Activated CD8-positive, alpha-beta memory T cell treated with anti-CD3 and anti-CD28 coated beads for 36 hours (primary cell): ENCODE results near the gene KLF1. TPM values are rescaled to one million over a fixed set of nuclear protein-coding genes. Genes with fewer than 3 reads are reported as not detected.

ENCODE experiments used
- CTCF ChIA-PET: fragments of 350-600 bp; sonication (Branson Sonifier 250); formaldehyde crosslinking; loops from one replicate; lab custom pipeline; 2021; ENCODE audit warnings: antibody characterized with exemption; lab: Charles Lee
- POLR2A ChIA-PET: fragments of 350-600 bp; sonication (Branson Sonifier 250); formaldehyde crosslinking; loops from one replicate; lab custom pipeline; 2021; ENCODE audit warnings: antibody characterized with exemption; lab: Charles Lee
- total RNA-seq, 2 experiments: library from RNA; stranded (reverse); gene quantifications; one replicate each; pipeline ENCODE4 v1.2.3, GENCODE V29; 2021

KLF1 gene
- under 1 TPM; 0.69 to 0.84 TPM for total RNA-seq

DNA sequence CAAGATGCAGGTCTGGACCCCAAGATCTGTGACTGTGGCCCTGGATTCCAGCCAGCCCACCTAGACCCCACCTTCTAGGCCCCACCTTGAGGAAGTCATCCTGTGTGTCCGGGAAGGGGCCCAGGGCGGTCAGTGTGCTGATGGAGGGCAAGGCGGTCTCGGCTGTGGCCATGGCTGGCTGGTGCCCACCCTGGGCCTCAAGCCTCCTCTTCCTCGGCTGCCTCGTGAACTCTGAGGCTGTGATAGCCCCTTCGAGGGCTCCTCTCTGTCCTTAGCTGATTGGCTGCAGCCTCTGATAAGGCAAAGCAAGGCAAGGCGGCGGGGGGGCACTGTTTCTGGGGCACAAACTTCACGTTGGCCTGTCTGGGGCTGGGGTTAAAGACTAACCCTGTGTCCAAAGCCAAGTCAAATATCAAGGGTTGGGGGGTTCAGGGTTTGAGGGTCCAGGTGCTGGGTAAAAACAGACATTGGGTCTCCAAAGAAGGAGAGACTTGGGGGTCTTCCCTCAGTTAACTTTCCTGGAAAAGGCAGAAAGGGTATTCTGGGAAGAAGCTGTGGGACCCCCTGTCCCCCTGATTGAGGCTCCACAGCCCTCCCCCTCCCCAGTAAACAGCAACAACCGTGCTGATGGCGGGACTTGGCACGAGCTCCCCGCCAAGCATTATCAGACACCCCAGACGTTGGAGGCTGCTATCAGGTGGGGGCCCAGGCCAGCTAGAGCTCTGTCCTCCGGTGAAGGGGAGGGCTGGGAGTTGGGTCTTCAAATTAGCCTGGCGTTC, at the start of gene KLF1:
Gene KLF1, minus strand, starts transcription at position 233 of the 779 bp plus-strand sequence. Its CDS starts 61 bp downstream, at position 172.
- POLR2A ChIA-PET, result no interaction called here

GRCh38 chr19:12936582-12936981, 49.6 kb upstream of the KLF1 start:
- ChIA-PET CTCF (interaction anchor here (1.8 kb wide), 1 partner anchor 29 kb away, joined by 9 read pairs; no protein-coding TSS in a partner anchor), POLR2A (interaction anchor here (1.0 kb wide), 1 partner anchor 10 kb away, joined by 4 read pairs; no protein-coding TSS in a partner anchor)

More for the DNA sequence above, at the start of gene KLF1:
- CTCF ChIA-PET, result interaction anchor here (4.2 kb wide), 1 partner anchor 78 kb away, joined by 35 read pairs; no protein-coding TSS in a partner anchor

DNA sequence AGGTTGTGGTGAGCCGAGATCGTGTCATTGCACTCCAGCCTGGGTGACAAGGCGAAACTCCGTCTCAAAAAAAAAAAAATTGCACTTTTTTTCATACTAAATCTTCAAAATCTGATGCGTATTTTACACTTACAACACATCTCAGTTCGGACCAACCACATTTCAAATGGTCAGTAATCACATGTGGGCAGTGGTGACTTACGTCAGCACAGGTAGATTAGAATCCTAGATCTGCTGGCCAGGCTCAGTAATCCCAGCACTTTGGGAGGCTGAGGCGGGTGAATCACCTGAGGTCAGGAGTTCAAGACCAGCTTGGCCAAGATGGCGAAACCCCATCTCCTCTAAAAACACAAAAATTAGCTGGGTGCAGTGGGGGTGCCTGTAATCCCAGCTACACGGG, 48.1 kb upstream of the KLF1 start:
- POLR2A ChIA-PET, result no interaction called here
- CTCF ChIA-PET, result interaction anchor here (0.7 kb wide), 1 partner anchor 14 kb away, joined by 5 read pairs; no protein-coding TSS in a partner anchor

GRCh38 chr19:12933287-12934072, 46.5 kb upstream of the KLF1 start, which contains the start of gene FARSA:
TSS of gene FARSA (minus strand) at chr19:12933711. CDS start at chr19:12933696, 15 bp downstream.
- CTCF ChIA-PET, result interaction anchor here (0.8 to 3.4 kb wide), 6 partner anchors 13 to 48 kb away, joined by 3 to 11 read pairs (median 3); partner anchors contain the start of gene RAD23A
- POLR2A ChIA-PET, result interaction anchor here (0.6 to 1.5 kb wide), 7 partner anchors 15 to 532 kb away, joined by 3 to 9 read pairs (median 4); partner anchors contain the start of genes GCDH, SYCE2 and ZNF799

GRCh38 chr19:12932392-12933286, 45.6 kb upstream of the KLF1 start:
- ChIA-PET POLR2A (interaction anchor here (0.6 to 1.5 kb wide), 8 partner anchors 14 to 48 kb away, joined by 3 to 9 read pairs (median 6); partner anchors contain the start of genes GCDH, RAD23A and SYCE2), CTCF (interaction anchor here (1.3 to 3.4 kb wide), 6 partner anchors 12 to 47 kb away, joined by 3 to 11 read pairs (median 4); partner anchors contain the start of gene RAD23A)

DNA sequence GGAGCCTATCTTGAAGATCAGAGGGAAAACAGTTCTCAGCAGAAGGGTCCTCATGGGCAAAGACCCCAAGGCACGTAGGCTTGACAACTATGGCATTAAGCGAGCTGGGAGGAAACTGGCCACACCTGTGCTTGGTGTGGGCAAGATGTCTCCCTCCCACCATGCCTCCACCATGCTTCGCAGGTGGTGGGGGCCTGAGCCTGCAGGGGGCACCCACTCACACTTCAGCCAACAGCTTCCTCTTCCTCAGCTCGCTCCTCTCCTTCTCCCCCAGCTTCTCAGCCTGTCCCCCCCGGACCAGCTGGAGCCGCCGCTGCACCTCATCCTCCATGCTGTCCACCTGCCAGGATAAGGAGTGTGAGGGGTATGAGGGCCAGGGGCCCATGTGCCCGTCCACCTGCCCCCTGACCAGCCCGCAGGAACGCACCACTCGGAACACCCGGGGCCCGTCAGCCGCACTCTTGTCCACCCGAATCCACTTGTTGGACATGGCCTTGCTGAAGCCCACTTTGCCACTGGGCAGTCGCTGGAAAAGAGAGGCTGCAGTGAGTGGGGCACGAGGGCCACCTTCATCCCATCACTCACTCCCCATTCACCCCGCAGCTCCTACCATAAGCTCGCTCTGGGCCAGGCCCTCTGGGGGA, 43.1 kb upstream of the KLF1 start:
- ChIA-PET POLR2A (interaction anchor here (0.6 kb wide), 2 partner anchors 154 to 197 kb away, joined by 5 to 8 read pairs; no protein-coding TSS in a partner anchor), CTCF (no interaction called here)

DNA sequence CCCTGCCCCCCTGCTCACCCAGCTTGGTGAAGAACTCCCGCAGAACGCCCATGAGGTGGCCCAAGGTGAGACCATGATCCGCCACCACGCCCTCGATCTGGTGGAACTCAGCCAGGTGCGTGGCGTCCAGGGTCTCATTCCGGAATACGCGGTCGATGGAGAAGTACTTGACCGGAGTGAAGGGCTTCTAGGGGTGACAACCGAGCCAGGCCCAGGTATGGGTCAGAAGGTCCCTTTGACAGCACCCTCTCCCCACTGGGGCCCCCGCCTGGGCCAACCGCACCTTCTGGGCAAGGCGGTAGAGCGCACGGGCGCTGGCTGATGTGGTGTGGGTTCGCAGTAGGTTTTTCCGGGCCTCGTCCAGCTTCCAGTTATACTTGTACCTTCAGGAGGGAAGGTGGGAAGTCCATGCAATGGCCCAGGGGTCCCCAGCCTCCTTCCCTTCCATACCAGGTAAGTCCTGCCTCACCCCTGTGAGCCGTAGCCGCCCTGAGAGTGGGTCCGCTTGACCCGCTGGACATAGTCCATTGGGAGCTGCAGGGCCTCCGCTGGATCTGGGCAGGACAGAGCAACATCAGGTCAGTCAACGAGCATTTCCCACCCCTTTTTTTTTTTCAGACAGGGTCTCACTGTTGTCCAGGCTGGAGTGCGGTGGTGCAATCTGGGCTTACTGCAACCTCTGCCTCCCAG, 37.8 kb upstream of the KLF1 start:
- ChIA-PET CTCF (interaction anchor here (0.7 to 2.1 kb wide), 3 partner anchors 15 to 41 kb away, joined by 3 to 5 read pairs (median 3); no protein-coding TSS in a partner anchor), POLR2A (interaction anchor here (0.6 kb wide), 1 partner anchor 91 kb away, joined by 3 read pairs; no protein-coding TSS in a partner anchor)

GRCh38 chr19:12922959-12923358, 36.0 kb upstream of the KLF1 start:
- ChIA-PET POLR2A (no interaction called here), CTCF (no interaction called here)

DNA sequence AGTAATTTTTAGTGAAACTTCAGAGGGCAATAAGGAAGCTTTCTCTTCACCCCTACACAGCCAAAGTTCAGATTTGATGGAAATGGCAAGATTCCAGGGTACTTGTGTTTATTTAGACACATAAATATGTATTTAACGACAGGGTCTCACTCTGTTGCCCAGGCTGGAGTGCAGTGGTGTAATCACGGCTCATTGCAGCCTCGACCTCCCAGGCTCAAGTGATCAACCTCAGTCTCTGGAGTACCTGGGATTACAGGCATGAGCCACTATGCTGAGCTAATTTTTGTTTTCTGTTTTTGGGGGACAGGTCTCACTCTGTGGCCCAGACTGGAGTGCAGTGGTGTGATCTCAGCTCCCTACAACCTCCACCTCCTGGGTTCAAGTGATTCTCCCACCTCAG, 34.0 kb upstream of the KLF1 start:
- ChIA-PET CTCF (interaction anchor here (0.6 to 0.9 kb wide), 4 partner anchors 11 to 190 kb away, joined by 3 to 5 read pairs (median 4); no protein-coding TSS in a partner anchor), POLR2A (interaction anchor here (0.6 to 1.6 kb wide), 5 partner anchors 29 to 1978 kb away, joined by 4 to 6 read pairs (median 4); partner anchors contain the start of genes GCDH and GET3)

DNA sequence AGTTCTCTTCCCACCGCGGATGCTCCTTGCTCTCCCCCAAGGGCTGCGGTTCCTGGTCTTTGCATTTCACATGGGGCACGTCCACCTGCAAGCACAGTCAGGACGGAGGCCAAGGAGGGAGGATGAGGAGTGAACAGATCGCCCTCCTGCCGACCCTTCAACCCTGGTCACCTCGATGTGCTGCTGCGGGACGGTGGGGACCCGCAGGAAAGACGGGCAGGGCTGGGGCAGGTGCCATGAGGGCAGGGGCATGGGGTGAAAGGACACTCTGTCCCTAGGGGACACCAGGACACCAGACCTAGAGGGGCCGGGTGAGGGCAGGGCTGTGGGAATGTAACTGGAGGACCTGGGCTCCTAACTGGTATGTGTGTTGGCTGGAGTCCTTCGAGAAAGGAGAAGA, 31.3 kb upstream of the KLF1 start:
- ChIA-PET CTCF (no interaction called here), POLR2A (interaction anchor here (0.7 to 1.2 kb wide), 2 partner anchors 28 to 96 kb away, joined by 3 to 5 read pairs; partner anchors contain the start of gene GCDH)

DNA sequence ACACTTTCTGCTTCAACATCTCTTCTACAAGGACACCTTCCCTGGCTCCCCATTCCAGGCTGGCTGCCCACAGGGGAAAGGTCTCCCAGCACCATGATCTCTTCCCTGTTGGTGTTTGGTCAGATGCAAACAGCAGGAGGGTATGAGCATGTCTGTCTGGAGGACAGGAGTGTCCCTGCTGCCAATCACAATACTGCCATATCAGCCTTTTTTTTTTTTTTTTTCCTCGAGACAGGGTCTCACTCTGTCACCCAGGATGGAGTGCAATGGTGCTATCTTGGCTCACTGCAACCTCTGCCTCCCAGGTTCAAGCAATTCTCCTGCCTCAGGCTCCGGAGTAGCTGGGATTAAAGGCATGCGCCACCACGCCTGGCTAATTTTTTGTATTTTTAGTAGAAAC, 28.9 kb upstream of the KLF1 start:
- ChIA-PET POLR2A (interaction anchor here (0.6 kb wide), 1 partner anchor 30 kb away, joined by 3 read pairs; no protein-coding TSS in a partner anchor), CTCF (interaction anchor here (0.7 to 1.4 kb wide), 6 partner anchors 31 to 158 kb away, joined by 3 to 4 read pairs (median 3); no protein-coding TSS in a partner anchor)

DNA sequence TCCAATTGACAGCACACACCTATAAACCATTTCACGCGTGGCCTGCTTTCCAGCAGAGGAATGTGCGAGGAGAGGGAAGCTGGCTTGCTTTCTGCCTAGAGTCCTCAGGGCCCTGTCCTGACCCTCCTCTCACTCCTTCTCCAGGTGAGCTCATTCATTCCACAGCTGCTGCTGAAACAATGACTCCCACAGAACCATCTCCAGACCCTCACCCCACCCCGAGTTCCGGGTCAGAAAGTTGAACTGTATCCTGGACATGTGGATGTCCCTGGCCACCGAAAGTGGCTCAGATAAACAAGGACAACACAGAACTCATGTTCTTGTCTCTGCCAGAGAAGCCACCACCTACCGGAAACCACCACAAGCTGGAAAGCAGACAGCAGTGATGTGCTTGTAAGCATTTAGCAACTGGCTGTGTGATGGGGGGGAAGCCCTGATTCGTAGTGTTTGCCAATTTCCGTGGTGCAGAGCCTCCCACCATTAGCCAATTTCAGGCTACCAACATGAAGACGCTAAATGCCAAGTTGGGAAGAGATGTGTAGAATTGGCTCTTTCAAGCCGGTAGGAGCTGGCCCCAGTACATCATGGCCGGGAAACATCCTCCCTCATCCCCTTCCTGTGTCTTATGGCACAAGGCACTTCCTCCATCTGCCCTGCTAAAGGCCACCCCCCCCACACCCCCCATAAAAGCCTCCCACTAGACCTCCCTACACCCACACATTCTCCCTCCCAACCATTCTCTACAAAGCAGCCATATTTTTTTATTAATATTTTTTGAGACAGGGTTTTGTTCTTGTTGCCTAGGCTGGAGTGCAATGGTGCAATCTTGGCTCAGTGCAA, 27.1 kb upstream of the KLF1 start:
- ChIA-PET POLR2A (interaction anchor here (0.5 to 1.6 kb wide), 6 partner anchors 11 to 120 kb away, joined by 3 to 6 read pairs (median 4); partner anchors contain the start of genes DNASE2 and FARSA), CTCF (interaction anchor here (1.0 to 2.1 kb wide), 4 partner anchors 29 to 156 kb away, joined by 3 to 5 read pairs (median 4); no protein-coding TSS in a partner anchor)

DNA sequence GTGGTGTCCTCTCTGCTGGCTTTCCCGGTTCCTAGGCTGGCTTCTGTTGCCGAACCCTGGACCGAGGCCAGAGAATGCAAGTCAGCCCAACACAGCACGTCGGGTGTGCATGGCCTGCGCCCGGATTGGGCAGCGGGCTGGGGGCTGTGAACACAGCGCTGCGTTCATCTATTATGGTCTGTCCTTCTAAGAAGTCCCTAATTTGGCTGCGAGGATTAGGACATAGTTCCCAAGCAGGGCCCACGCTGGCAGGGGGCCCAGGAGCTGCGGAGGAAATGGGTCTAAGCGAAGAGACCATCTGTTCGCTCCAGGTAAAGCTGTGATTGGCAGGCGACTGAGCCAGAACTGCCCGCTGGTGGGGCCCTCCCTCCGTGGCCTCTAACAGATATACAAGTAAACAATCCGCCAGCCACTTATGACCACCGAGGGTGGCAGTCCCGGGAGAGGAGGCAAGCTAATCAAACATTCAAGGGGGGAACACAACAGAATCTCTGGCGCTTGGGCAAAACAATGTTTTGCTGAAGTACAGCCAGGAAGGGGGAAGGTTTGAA, 26.1 kb upstream of the KLF1 start:
- CTCF ChIA-PET, result interaction anchor here (1.0 to 2.1 kb wide), 4 partner anchors 12 to 155 kb away, joined by 3 to 5 read pairs (median 4); no protein-coding TSS in a partner anchor
- POLR2A ChIA-PET, result interaction anchor here (0.7 to 1.6 kb wide), 3 partner anchors 20 to 32 kb away, joined by 3 to 6 read pairs (median 5); partner anchors contain the start of genes DNASE2 and FARSA

GRCh38 chr19:12912571-12912970, 25.6 kb upstream of the KLF1 start:
- CTCF ChIA-PET, result interaction anchor here (1.3 to 2.1 kb wide), 3 partner anchors 12 to 53 kb away, joined by 3 to 5 read pairs (median 4); no protein-coding TSS in a partner anchor
- POLR2A ChIA-PET, result no interaction called here

GRCh38 chr19:12907166-12907565, 20.2 kb upstream of the KLF1 start:
- ChIA-PET POLR2A (no interaction called here), CTCF (interaction anchor here (0.6 to 1.7 kb wide), 2 partner anchors 22 to 469 kb away, joined by 3 to 5 read pairs; no protein-coding TSS in a partner anchor)
